ENCODE measurements around the gene HEY2.

HEY2 gene

DNA sequence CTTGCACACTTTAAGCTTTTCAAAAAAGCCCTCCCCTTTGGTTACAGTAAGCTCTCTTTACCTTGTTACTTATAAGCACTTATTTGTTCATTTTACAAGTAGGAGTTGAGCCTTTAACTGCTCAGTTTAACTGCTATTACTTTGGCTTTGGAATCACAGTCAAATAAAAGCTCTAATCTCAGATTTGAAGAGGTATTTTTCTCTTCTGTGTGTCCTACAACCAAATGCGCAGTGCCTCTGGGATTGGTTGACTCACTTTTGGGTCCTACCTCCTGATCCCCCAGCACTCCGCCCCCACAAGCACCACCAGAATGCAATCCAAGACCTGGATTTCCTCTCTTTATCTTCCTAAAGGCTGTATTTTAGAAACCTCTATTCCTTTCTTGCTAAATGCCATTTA is 43.8 kb downstream of the HEY2 start:
- TF ChIP-seq, protein P1, sequence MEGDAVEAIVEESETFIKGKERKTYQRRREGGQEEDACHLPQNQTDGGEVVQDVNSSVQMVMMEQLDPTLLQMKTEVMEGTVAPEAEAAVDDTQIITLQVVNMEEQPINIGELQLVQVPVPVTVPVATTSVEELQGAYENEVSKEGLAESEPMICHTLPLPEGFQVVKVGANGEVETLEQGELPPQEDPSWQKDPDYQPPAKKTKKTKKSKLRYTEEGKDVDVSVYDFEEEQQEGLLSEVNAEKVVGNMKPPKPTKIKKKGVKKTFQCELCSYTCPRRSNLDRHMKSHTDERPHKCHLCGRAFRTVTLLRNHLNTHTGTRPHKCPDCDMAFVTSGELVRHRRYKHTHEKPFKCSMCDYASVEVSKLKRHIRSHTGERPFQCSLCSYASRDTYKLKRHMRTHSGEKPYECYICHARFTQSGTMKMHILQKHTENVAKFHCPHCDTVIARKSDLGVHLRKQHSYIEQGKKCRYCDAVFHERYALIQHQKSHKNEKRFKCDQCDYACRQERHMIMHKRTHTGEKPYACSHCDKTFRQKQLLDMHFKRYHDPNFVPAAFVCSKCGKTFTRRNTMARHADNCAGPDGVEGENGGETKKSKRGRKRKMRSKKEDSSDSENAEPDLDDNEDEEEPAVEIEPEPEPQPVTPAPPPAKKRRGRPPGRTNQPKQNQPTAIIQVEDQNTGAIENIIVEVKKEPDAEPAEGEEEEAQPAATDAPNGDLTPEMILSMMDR (conservative IDR thresholded peaks at IDR 0.05; ENCODE audit: control insufficient read depth, insufficient read depth, low read depth, low read length) = no peak
- H3K4me3 ChIP-seq (ENCODE audit: control insufficient read depth, low read depth, low read length) = peak overlapping the region; percentile 9
- DNase-seq (ENCODE audit: low read depth) = peak; percentile 60

DNA sequence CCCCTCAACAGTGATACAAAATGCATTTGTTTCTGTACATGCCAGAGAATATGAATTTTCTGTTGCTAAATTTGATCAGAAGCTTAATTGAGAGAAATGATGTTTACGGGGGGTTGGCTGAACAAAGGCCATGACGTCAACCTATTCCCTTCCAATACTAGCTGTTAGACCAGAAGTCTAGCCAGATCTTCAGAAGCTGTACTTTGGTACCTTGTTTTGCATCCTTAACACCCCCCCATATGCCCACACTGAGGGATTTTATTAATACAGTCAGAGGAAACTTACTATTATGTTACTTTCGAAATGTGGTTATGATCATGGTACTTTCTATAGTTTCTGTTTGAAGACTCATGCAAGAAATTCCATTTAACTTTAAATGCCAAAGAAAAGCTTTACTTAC is 44.4 kb downstream of the HEY2 start:
- TF ChIP-seq, protein P1 (conservative IDR thresholded peaks at IDR 0.05; ENCODE audit: control insufficient read depth, insufficient read depth, low read depth, low read length) = no peak
- DNase-seq (ENCODE audit: low read depth) = peak; percentile 55
- H3K4me3 ChIP-seq (ENCODE audit: control insufficient read depth, low read depth, low read length) = peak overlapping the region; percentile 21

GRCh38 chr6:125794342-125795137 is 45.1 kb downstream of the HEY2 start:
- peak overlapping the region; percentile 21 for H3K4me3 ChIP-seq (ENCODE audit: control insufficient read depth, low read depth, low read length)
- TF ChIP-seq, protein P1 (conservative IDR thresholded peaks at IDR 0.05; ENCODE audit: control insufficient read depth, insufficient read depth, low read depth, low read length) = no peak
- DNase-seq (ENCODE audit: low read depth) = peak; percentile 71

- no peak for DNase-seq (ENCODE audit: low read depth)
Measured at GRCh38 chr6:125795301-125795700, 45.9 kb downstream of the HEY2 start.

DNA sequence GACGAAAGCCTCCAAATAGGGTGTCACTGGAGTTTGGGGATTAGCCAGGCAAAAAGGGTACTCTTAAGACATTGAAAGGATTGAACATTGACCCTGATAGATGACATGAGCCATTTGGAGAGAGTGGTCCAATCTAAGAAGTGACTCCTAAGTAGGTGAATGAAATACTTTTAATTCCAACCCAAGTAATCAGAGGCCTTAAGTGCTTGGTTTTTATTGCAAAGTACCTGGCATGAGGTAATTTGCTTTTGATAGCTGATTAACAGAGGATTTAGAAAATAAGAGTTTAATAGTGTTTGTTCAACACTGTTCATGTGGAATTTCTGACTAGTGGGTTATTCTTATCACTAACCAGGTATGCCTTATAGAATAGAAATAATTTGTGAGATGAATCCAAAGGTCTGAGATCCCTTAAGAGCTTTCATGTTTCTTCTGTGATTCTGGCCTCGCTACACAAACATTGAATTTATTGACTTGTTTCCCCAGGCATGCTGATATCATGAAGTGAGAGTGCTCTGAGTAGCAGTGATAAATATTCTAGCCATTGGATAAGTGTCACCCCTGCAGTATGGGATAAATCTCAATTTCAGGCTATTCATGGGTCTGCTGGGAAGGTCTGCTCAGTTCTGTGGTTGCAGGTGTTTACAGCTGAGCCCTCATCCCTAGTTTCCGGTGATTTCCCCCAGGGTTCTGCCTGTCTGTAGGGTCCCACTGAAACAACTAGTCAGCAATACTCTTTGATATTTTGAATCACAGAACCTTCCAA is 47.9 kb downstream of the HEY2 start:
- TF ChIP-seq, protein P1 (conservative IDR thresholded peaks at IDR 0.05; ENCODE audit: control insufficient read depth, insufficient read depth, low read depth, low read length) = no peak
- no peak overlapping the region for H3K4me3 ChIP-seq (ENCODE audit: control insufficient read depth, low read depth, low read length)
- DNase-seq (ENCODE audit: low read depth) = no peak

More at GRCh38 chr6:125795301-125795700, 45.9 kb downstream of the HEY2 start:
- H3K4me3 ChIP-seq (ENCODE audit: control insufficient read depth, low read depth, low read length) = no peak overlapping the region
- TF ChIP-seq, protein P1 (conservative IDR thresholded peaks at IDR 0.05; ENCODE audit: control insufficient read depth, insufficient read depth, low read depth, low read length) = no peak

GRCh38 chr6:125797886-125798444 is 48.5 kb downstream of the HEY2 start:
- DNase-seq (ENCODE audit: low read depth) = no peak
- no peak overlapping the region for H3K4me3 ChIP-seq (ENCODE audit: control insufficient read depth, low read depth, low read length)
- TF ChIP-seq, protein P1 (conservative IDR thresholded peaks at IDR 0.05; ENCODE audit: control insufficient read depth, insufficient read depth, low read depth, low read length) = no peak

Data from fibroblast of mammary gland (primary cell).